ENCODE results near the gene INHBC. TPM values are rescaled to one million over a fixed set of nuclear protein-coding genes. Genes with fewer than 3 reads are reported as not detected.
"Not testable (repeated sequence)": the region's sequence is repeated elsewhere in the genome, so short reads cannot be mapped to it uniquely, and the experiment has no call there.

Gene INHBC
- total RNA-seq, 2 donors from 2014 or later: not detected

DNA sequence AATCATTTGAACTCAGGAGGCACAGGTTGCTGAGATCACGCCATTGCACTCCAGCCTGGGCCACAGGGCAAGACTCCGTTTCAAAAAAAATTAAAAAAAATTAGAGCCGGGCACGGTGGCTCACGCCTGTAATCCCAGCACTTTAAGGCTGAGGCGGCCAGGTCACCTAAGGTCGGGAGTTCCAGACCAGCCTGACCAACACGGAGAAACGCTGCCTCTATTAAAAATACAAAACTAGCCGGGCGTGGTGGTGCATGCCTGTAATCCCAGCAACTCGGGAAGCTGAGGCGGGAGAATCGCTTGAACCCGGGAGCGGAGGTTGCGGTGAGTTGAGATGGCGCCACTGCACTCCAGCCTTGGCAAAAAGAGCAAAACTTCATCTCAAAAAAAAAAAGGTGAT lies 39.5 kb upstream of the INHBC start:
- Histone ChIP-seq H3K4me1 (ENCODE audit: control insufficient read depth, insufficient read depth, low read length) (peaks cover 4% of the 10 kb centered on the region), H3K9me3 (ENCODE audit: control insufficient read depth, low read length) (no peaks in the 10 kb centered on the region), H3K4me3 (ENCODE audit: low read length) (no peak overlapping the region), H3K9ac (ENCODE audit: extremely low read depth, low read length, poor library complexity, severe bottlenecking) (no peak overlapping the region), H3K27me3 (ENCODE audit: control insufficient read depth, insufficient read depth, low read length, poor library complexity, severe bottlenecking) (no peaks in the 10 kb centered on the region), H3K36me3 (ENCODE audit: control insufficient read depth, insufficient read depth, low read length) (peaks cover 21% of the 10 kb centered on the region), H3K27ac (ENCODE audit: low read depth, low read length) (no peak overlapping the region)
- no peak for DNase-seq
- peaks cover 47% of the 10 kb centered on the region for H3K36me3 Mint-ChIP-seq (ENCODE audit: low read depth)
- TF ChIP-seq, protein P1, sequence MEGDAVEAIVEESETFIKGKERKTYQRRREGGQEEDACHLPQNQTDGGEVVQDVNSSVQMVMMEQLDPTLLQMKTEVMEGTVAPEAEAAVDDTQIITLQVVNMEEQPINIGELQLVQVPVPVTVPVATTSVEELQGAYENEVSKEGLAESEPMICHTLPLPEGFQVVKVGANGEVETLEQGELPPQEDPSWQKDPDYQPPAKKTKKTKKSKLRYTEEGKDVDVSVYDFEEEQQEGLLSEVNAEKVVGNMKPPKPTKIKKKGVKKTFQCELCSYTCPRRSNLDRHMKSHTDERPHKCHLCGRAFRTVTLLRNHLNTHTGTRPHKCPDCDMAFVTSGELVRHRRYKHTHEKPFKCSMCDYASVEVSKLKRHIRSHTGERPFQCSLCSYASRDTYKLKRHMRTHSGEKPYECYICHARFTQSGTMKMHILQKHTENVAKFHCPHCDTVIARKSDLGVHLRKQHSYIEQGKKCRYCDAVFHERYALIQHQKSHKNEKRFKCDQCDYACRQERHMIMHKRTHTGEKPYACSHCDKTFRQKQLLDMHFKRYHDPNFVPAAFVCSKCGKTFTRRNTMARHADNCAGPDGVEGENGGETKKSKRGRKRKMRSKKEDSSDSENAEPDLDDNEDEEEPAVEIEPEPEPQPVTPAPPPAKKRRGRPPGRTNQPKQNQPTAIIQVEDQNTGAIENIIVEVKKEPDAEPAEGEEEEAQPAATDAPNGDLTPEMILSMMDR (conservative IDR thresholded peaks at IDR 0.05): no peak
- 92 to 94% methylated on average over 18 of the region's 18 CpGs for WGBS, 2 experiments (ENCODE audit: insufficient coverage in 1 of 2, insufficient read length in 1 of 2)
- no peak overlapping the region for H3K4me3 Mint-ChIP-seq
- no peaks in the 10 kb centered on the region for H3K9me3 Mint-ChIP-seq
- H3K4me1 Mint-ChIP-seq: peaks cover 12% of the 10 kb centered on the region
- H3K27me3 Mint-ChIP-seq (ENCODE audit: insufficient read depth): no peaks in the 10 kb centered on the region
- no peak overlapping the region for H3K27ac Mint-ChIP-seq

GRCh38 chr12:57397441-57397840 lies 37.1 kb upstream of the INHBC start:
- no peak for DNase-seq
- Histone ChIP-seq H3K4me3 (ENCODE audit: low read length) (no peak overlapping the region), H3K4me1 (ENCODE audit: control insufficient read depth, insufficient read depth, low read length) (no peaks in the 10 kb centered on the region), H3K27ac (ENCODE audit: low read depth, low read length) (no peak overlapping the region), H3K27me3 (ENCODE audit: control insufficient read depth, insufficient read depth, low read length, poor library complexity, severe bottlenecking) (no peaks in the 10 kb centered on the region), H3K9ac (ENCODE audit: extremely low read depth, low read length, poor library complexity, severe bottlenecking) (no peak overlapping the region), H3K9me3 (ENCODE audit: control insufficient read depth, low read length) (no peaks in the 10 kb centered on the region), H3K36me3 (ENCODE audit: control insufficient read depth, insufficient read depth, low read length) (peaks cover 17% of the 10 kb centered on the region)
- Mint-ChIP-seq H3K27me3 (ENCODE audit: insufficient read depth) (no peaks in the 10 kb centered on the region), H3K4me3 (no peak overlapping the region), H3K9me3 (no peaks in the 10 kb centered on the region), H3K36me3 (ENCODE audit: low read depth) (peaks cover 35% of the 10 kb centered on the region), H3K27ac (no peak overlapping the region), H3K4me1 (peaks cover 8% of the 10 kb centered on the region)
- 92 to 95% methylated on average over 2 of the region's 2 CpGs for WGBS, 2 experiments (ENCODE audit: insufficient coverage in 1 of 2, insufficient read length in 1 of 2)
- TF ChIP-seq, protein P1 (conservative IDR thresholded peaks at IDR 0.05): peak; percentile 53

- H3K9me3 ChIP-seq (ENCODE audit: control insufficient read depth, low read length); H3K4me1 ChIP-seq (ENCODE audit: control insufficient read depth, insufficient read depth, low read length); H3K4me3 Mint-ChIP-seq; DNase-seq; H3K36me3 ChIP-seq (ENCODE audit: control insufficient read depth, insufficient read depth, low read length); H3K27me3 Mint-ChIP-seq (ENCODE audit: insufficient read depth); H3K27me3 ChIP-seq (ENCODE audit: control insufficient read depth, insufficient read depth, low read length, poor library complexity, severe bottlenecking); H3K9me3 Mint-ChIP-seq; H3K9ac ChIP-seq (ENCODE audit: extremely low read depth, low read length, poor library complexity, severe bottlenecking); H3K27ac ChIP-seq (ENCODE audit: low read depth, low read length); H3K4me3 ChIP-seq (ENCODE audit: low read length); H3K4me1 Mint-ChIP-seq; H3K27ac Mint-ChIP-seq: not testable (repeated sequence)
- WGBS, 2 experiments (ENCODE audit: insufficient coverage in 1 of 2, insufficient read length in 1 of 2): 93 to 97% methylated on average over 3 to 4 of the region's 7 CpGs
- H3K36me3 Mint-ChIP-seq (ENCODE audit: low read depth): peaks cover 15% of the 10 kb centered on the region
Measured at GRCh38 chr12:57399718-57400463, 34.7 kb upstream of the INHBC start.
